ENCODE measurements around the gene PSMD13. TPM values are rescaled to one million over a fixed set of nuclear protein-coding genes. Genes with fewer than 3 reads are reported as not detected.

PSMD13 gene
- 169 to 199 TPM (median 171 TPM) in 5 replicates for total RNA-seq (2022; extraction: Qiagen RNA extraction; ENCODE audit: low read depth)

DNA sequence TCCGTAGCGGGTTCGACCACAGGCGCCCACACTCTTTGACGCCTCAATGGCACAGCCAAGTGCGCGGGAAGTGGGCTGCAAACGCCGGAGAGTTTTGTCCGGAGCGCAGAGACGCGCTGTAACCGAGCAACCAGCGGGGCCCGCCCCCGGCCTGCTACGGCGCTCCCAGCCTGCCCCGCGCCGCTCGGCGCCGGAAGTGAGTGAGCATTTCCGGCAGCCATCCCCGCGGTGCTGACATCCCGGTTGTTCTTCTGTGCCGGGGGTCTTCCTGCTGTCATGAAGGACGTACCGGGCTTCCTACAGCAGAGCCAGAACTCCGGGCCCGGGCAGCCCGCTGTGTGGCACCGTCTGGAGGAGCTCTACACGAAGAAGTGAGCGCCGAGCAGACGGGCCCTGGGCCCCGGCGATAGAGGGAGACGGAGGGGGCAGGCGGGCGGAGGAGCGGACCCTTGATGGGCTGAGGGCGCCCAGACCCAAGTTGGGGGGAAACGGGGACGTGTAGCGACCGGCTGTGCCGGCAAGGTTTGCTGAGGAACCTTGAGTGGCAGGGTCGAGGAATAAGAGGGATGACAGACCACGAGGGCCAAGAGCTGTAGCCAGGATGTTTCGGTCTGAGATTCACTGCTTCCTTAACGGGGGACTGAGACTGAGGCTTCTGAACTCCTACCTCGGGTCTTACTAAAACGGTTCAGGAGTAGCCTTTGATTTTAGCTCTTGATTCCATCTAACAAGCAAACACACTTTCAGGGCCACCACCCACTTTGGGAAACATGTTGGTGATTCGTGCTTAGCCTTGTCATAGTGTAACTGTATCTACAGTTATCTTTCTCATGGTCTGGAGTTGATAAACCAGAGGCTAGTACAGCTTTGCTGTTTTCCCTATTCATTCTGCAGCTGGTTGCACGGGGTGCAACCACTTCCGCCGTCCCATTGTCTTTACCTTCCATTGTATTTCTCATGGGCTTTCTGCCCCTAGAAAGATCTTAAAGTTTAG lies at the start of gene PSMD13:
PSMD13 (plus strand) TSS at position 203 of the 994 bp plus-strand sequence; CDS start at position 277, 74 bp downstream.

DNA sequence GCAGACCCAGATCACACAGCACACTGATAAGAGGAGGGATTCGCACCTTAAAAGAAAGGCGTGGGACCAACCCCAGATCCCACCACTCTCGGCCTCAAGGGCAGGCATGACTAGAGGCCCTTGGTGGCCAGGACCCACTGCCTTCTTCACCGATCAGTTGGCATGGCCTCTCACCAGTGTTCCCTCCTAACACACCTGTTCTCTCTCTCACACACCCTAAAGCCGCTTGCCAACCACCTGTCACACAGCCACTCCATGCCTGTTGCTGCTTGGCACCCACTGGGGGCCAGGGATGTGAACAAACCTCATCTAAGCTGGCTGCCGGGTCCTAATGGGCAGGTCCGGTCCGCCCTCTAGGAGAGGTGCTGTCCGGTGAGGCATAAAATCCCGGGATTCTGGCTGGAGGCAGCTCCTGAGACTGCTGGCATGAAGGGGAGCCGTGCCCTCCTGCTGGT lies 44.1 kb upstream of the PSMD13 start, which contains the start of gene SCGB1C1:
SCGB1C1 (plus strand) TSS at position 405 of the 455 bp plus-strand sequence; CDS start at position 427, 22 bp downstream.

DNA sequence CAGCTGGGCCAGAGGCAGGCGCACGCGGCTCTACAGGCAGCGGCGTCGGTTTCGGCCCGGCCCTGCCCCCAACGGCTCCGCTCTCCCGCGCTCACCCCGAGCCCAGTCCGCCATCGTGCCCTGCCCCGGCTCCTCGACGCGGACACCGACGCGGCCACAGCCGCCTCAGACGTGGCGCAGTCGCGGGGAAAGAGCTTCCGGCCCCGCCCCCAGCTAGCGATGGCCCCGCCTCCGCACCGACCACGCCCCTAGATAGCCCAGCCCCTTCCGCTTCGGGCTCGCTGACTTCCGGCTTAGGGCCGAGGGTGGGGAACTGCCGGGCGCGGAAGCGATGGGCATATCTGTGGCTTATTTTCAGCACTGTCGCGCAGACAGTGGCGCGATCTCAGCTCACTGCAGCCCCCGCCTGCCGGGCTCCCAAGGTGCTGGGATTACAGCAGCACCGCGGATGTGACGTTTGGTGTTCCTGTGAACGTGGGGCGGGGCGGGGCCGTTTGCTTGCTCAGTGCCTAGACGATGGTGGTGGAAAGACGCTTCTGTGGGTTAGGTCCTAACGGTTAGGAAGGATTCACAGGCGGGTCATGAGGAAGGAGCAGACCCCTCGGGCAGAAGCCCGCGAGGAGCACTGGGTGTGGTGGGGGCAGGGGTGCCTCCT lies 29.4 kb upstream of the PSMD13 start, which contains the start of the genes BET1L and RIC8A:
BET1L (minus strand) TSS at position 192 of the 655 bp plus-strand sequence; CDS start at position 114, 78 bp downstream.
RIC8A (plus strand) TSS at position 501 of the 655 bp plus-strand sequence. CDS start 1,147 bp downstream, outside the sequence.

DNA sequence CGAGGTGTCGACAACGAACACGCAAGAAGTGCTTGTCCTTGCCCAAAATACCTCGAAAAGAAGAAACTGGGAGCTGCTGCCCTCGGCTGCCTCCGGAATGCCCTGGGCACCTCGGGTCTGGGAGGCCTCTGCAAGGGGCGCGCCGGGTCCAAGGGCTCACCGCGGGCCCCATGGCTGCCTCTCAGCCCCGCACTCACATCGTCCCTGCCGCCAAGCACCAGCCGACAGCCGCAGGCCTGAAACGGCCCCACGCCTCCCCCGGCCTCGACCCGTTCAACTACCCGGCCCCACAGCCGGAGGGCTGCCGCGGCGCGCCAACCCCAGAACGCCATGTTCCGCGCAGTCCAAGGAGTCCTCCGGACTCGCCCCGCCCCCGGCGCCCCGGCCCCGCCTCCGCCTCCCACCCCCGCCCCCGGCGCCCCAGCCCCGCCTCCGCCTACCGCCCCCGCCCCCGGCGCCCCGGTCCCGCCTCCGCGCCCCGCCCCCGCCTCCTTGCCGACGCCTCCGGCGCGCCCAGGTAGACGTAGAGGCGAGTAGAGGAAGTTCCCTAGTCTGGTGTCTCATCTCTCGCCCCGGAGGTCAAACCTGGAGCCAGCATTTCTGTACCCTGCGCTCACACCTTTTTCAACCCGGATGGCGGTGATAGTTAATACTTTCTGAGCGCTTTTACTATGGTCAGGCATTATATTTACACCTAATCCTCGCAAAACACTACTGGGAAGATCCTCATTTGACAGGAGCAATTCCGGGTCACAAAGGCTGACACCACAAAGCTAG lies 591 bp upstream of the PSMD13 start, which contains the start of gene SIRT3:
SIRT3 (minus strand) TSS at position 346 of the 777 bp plus-strand sequence; CDS start at position 332, 14 bp downstream.

DNA sequence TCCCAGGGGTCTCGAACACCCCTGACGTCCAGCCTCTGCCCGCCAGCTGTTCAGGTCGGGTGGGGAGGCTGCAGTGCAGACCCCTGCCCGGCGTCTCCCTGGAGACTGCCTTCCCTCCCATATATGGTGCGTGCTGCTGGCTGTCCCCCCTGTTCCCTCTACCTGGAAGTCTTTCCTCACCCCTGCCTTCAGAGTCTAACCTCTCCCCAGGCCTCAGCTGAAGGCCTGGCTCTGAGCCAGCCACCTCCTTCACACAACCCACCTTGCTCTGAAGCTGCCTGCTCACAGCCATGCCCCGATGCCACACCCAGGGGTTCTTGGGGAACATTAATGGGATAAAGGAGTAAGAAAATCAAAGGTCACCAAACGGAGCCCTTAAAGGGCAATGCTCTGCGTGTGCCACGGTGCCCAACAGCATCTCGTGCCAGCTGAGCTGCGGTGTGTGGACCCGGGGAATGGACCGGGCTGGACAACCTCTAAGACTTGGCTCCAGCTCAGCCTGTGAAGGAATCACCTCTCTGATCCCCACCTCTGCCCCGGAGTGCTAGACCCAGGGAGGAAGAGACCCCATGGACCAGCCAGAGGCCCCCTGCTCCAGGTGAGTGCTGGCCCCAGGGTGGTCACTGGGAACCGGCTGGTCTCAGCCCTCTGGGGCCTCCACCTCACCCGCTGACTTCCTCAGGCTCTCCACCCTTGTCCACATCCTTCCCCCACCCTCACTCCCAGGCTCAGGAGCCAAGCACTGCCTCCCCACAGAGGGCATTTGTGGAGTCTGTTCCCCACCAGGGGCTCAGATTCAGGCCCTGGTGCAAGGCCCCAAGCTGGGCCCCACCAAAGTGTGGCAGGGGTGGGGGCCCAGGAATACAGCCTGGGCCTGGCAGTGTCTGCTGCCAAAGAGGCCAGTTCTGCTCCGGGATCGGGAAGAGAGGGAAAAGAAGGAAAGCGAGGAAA lies 41.5 kb downstream of the PSMD13 start, which contains the start of gene NLRP6:
NLRP6 (plus strand) TSS at position 407 of the 951 bp plus-strand sequence; CDS start at position 570, 163 bp downstream.

DNA sequence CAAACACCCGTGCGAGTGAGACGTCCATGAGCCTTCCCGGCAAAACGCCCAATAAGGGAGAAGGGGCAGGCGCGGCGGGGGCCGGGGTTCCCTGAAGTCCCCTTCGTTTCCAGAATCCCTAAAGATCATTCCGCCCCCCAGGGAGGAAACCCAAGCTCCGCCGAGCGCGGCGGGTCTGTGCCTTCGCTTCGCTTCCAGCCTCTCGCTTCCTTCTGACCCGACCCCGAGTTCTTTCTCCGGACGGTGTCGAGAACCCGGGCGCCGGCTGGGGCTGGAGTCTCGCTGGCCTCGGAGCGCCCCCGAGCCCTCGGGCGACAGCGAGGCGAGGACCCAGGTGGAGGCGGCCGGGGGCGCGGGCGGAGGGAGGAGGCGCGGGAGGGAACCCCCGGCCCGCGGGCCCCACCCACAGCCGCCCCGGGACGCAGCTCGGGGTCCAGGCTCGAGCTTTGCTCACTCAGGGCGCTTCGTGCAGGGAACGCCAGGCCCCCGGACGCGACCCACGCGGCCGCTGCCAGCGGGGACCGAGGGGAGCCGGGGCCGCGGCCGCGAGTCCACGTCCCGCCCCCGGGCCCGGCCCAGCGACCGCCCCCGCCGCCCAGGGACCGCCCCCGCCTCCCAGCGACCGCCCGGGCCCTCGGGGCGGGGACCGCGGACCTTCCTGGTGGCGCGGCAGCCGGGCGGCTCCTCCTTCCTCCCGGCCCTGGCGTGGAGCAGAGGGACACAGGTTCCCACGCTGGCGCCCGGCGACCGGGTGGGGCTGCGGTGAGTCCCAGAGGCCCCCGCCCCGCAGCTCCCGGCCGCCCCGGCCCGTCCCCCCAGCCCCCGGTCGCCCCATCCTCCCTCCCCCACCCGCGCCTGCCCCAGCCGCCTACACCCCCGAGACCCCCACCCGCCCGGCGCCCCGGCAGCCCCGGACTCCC lies 52.0 kb downstream of the PSMD13 start, which contains the start of gene PGGHG:
PGGHG (plus strand) TSS at position 649 of the 920 bp plus-strand sequence. CDS start 691 bp downstream, outside the sequence.

DNA sequence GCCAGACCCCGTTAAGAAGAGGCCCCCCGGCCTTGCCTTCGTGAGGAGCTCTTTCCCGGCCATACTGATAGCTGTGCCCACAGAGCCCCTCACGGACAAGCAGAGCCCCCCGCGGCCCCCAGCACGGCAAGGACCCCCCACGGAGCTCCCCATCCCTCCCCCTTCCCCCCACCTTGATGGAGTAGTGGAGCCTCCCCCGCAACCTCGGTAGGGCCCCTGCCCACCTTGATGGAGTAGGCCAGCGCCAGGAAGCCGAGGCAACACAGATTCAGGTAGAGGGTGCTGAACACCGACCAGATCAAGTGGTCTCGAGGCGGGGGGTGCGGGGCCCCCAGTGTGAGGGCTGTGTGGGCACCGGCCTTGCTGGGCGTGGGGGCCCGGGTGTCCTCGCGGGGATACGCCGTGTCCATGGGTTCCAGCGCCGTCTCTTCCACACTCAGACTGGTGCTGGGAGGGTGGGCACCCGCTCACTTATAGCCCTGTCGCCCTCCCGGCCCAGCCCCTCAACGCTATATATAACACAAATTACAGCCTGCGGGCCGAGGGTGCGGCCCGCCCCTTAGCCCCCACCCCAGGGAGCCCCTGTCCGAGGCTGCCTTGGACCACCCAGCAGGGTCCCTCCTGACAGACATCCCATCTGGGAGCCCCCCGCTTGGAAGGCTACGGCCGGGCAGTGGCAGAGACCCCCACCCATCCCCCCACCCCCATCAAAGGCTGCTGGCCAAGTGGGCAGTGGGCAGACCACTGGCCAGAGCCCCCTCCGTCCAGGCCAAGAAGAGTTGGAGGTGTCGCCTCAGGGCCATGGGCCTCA lies 62.5 kb downstream of the PSMD13 start, which contains the start of gene IFITM5:
IFITM5 (minus strand) TSS at position 446 of the 811 bp plus-strand sequence; CDS start at position 410, 36 bp downstream.

Other genes with a start within 250 kb of the PSMD13 start
- gene SCGB1C1, start 43.9 kb upstream of the PSMD13 start, total RNA-seq (2022; extraction: Qiagen RNA extraction; ENCODE audit: low read depth), result not detected in 5 replicates
- gene BET1L, start 29.6 kb upstream of the PSMD13 start, total RNA-seq (2022; extraction: Qiagen RNA extraction; ENCODE audit: low read depth), result 39.2 to 51.8 TPM (median 44.9 TPM) in 5 replicates
- 104 to 118 TPM (median 111 TPM) in 5 replicates for gene RIC8A, start 29.3 kb upstream of the PSMD13 start, total RNA-seq (2022; extraction: Qiagen RNA extraction; ENCODE audit: low read depth)
- gene SIRT3, start 634 bp upstream of the PSMD13 start, total RNA-seq (2022; extraction: Qiagen RNA extraction; ENCODE audit: low read depth), result 13.8 to 20.8 TPM (median 18.3 TPM) in 5 replicates
- gene NLRP6, start 41.4 kb downstream of the PSMD13 start, total RNA-seq (2022; extraction: Qiagen RNA extraction; ENCODE audit: low read depth), result 0.08 TPM in 1 of 5 replicates, not detected in the others
- gene PGGHG, start 52.1 kb downstream of the PSMD13 start, total RNA-seq (2022; extraction: Qiagen RNA extraction; ENCODE audit: low read depth), result 6.4 to 11.8 TPM (median 10.0 TPM) in 5 replicates
- not detected in 5 replicates for gene IFITM5, start 62.5 kb downstream of the PSMD13 start, total RNA-seq (2022; extraction: Qiagen RNA extraction; ENCODE audit: low read depth)
- 56.4 to 65.7 TPM (median 61.5 TPM) in 5 replicates for gene IFITM2, start 70.8 kb downstream of the PSMD13 start, total RNA-seq (2022; extraction: Qiagen RNA extraction; ENCODE audit: low read depth)
- gene IFITM1, start 77.1 kb downstream of the PSMD13 start, total RNA-seq (2022; extraction: Qiagen RNA extraction; ENCODE audit: low read depth), result 0.25 to 0.75 TPM (median 0.49 TPM) in 5 replicates
- 20.4 to 36.3 TPM (median 31.6 TPM) in 5 replicates for gene IFITM3, start 83.9 kb downstream of the PSMD13 start, total RNA-seq (2022; extraction: Qiagen RNA extraction; ENCODE audit: low read depth)
- 11.0 to 22.7 TPM (median 15.6 TPM) in 5 replicates for gene B4GALNT4, start 132.5 kb downstream of the PSMD13 start, total RNA-seq (2022; extraction: Qiagen RNA extraction; ENCODE audit: low read depth)
- 26.4 to 39.8 TPM (median 36.5 TPM) in 5 replicates for gene PKP3, start 157.2 kb downstream of the PSMD13 start, total RNA-seq (2022; extraction: Qiagen RNA extraction; ENCODE audit: low read depth)
- gene SIGIRR, start 178.0 kb downstream of the PSMD13 start, total RNA-seq (2022; extraction: Qiagen RNA extraction; ENCODE audit: low read depth), result 59.9 to 95.2 TPM (median 84.4 TPM) in 5 replicates
- 0.61 to 1.6 TPM (median 1.2 TPM) in 5 replicates for gene ANO9, start 205.0 kb downstream of the PSMD13 start, total RNA-seq (2022; extraction: Qiagen RNA extraction; ENCODE audit: low read depth)
- 31.4 to 49.0 TPM (median 44.3 TPM) in 5 replicates for gene PTDSS2, start 213.3 kb downstream of the PSMD13 start, total RNA-seq (2022; extraction: Qiagen RNA extraction; ENCODE audit: low read depth)

All from A549 treated with RU486 at 1 μM for 4 hours (cell line).